Posterior vena cava (tissue), 2 donors: ENCODE data around the gene PPP3CB. TPM values are rescaled to one million over a fixed set of nuclear protein-coding genes. Genes with fewer than 3 reads are reported as not detected.

ENCODE experiments used
- DNase-seq: peaks from one replicate; pipeline ENCODE4 v3.0.0-alpha.2; 2020; ENCODE audit warnings: low spot score
- intact Hi-C, 2 donors: fragments of 100-400 bp; cut with DNase I; formaldehyde crosslinking; loops; one replicate each; pipeline versions ENCODE4 v1.14.1 to v1.14.2; 2022 to 2023
- total RNA-seq, 2 donors: library from RNA; stranded (reverse); fragmentation: NEBNext Ultra II Directional; extraction: Animal tissue kit (Norgen Biotek cat#: 25700); gene quantifications; one replicate each; pipeline ENCODE4 v1.2.1, GENCODE V29; 2021
- donor health status: DM: yes; HTN: yes; CAD: no.
- donor health status: DM: yes; HTN: yes; CAD: no.

PPP3CB gene
- total RNA-seq, 2 donors from 2014 or later: 70.4 to 76.3 TPM

GRCh38 chr10:73493781-73494180 is 2.0 kb downstream of the PPP3CB start:
- intact Hi-C loops: no loop called here
- DNase-seq: no peak

GRCh38 chr10:73486601-73487000 is 9.2 kb downstream of the PPP3CB start:
- no peak for DNase-seq

GRCh38 chr10:73485320-73485719 is 10.5 kb downstream of the PPP3CB start:
- no peak for DNase-seq
- intact Hi-C loops: loop anchor here in 1 of 2 donors (10.0 kb wide), 1 partner anchor 1131 kb away; the partner anchor contains the start of gene DNAJB12

More at GRCh38 chr10:73486601-73487000, 9.2 kb downstream of the PPP3CB start:
- intact Hi-C loops: loop anchor here in 1 of 2 donors (10.0 kb wide), 1 partner anchor 1132 kb away; the partner anchor contains the start of gene DNAJB12

- no peak for DNase-seq
- intact Hi-C loops: loop anchor here in 1 of 2 donors (10.0 kb wide), 1 partner anchor 1125 kb away; the partner anchor contains the start of gene DNAJB12
Observed at GRCh38 chr10:73480158-73480557, 15.7 kb downstream of the PPP3CB start.

- no peak for DNase-seq
- intact Hi-C loops: no loop called here
Observed at GRCh38 chr10:73478636-73479035, 17.2 kb downstream of the PPP3CB start.

GRCh38 chr10:73471226-73471625 is 24.6 kb downstream of the PPP3CB start:
- no peak for DNase-seq
- intact Hi-C loops: no loop called here

- DNase-seq: no peak
- intact Hi-C loops: loop anchor here in 1 of 2 donors (10.0 kb wide), 1 partner anchor 1865 kb away; no protein-coding TSS in a partner anchor
Observed at GRCh38 chr10:73469579-73469978, 26.2 kb downstream of the PPP3CB start.

- intact Hi-C loops: loop anchor here in 1 of 2 donors (10.0 kb wide), 1 partner anchor 1862 kb away; no protein-coding TSS in a partner anchor
- DNase-seq: no peak
Observed at GRCh38 chr10:73467206-73467605, 28.6 kb downstream of the PPP3CB start.

GRCh38 chr10:73465978-73466726 is 29.7 kb downstream of the PPP3CB start:
- no peak for DNase-seq
- intact Hi-C loops: loop anchor here in 1 of 2 donors (10.0 kb wide), 1 partner anchor 1861 kb away; no protein-coding TSS in a partner anchor

- DNase-seq: no peak
- intact Hi-C loops: loop anchor here in 1 of 2 donors (10.0 kb wide), 1 partner anchor 1856 kb away; no protein-coding TSS in a partner anchor
Observed at GRCh38 chr10:73460897-73461296, 34.9 kb downstream of the PPP3CB start.

GRCh38 chr10:73459683-73460314 is 36.0 kb downstream of the PPP3CB start:
- intact Hi-C loops: loop anchor here in 1 of 2 donors (10.0 kb wide), 1 partner anchor 1855 kb away; no protein-coding TSS in a partner anchor

GRCh38 chr10:73456187-73456890 is 39.5 kb downstream of the PPP3CB start:
- intact Hi-C loops: no loop called here
- no peak for DNase-seq

More at GRCh38 chr10:73459683-73460314, 36.0 kb downstream of the PPP3CB start:
- DNase-seq: no peak

- DNase-seq: no peak
- intact Hi-C loops: no loop called here
Observed at GRCh38 chr10:73449113-73449512, 46.7 kb downstream of the PPP3CB start.

- intact Hi-C loops: no loop called here
- no peak for DNase-seq
Observed at GRCh38 chr10:73448384-73448783, 47.4 kb downstream of the PPP3CB start.

GRCh38 chr10:73446926-73447325 is 48.9 kb downstream of the PPP3CB start:
- DNase-seq: no peak
- intact Hi-C loops: no loop called here

GRCh38 chr10:73444457-73444856 is 51.4 kb downstream of the PPP3CB start:
- DNase-seq: no peak
- intact Hi-C loops: no loop called here

- no peak for DNase-seq
Observed at GRCh38 chr10:73439605-73440312, 56.1 kb downstream of the PPP3CB start.

GRCh38 chr10:73439055-73439454 is 56.8 kb downstream of the PPP3CB start:
- intact Hi-C loops: no loop called here
- DNase-seq: no peak

More at GRCh38 chr10:73439605-73440312, 56.1 kb downstream of the PPP3CB start:
- intact Hi-C loops: no loop called here

GRCh38 chr10:73433538-73433867 is 62.3 kb downstream of the PPP3CB start, which contains the start of gene MSS51:
MSS51 (minus strand) TSS chr10:73433561; CDS start chr10:73428284, 5,277 bp downstream.
- intact Hi-C loops: no loop called here
- no peak for DNase-seq
